Mesendoderm (in vitro differentiated cells): ENCODE data around the gene HDAC4.

Experiments
- DNase-seq: peaks from one replicate; pipeline ENCODE4 v3.0.0; 2013
- H2AK5ac ChIP-seq: 2 replicates; pipeline ENCODE4 v1.6.1; 2013; ENCODE audit warnings: low read length, inconsistent platforms
- H2BK120ac ChIP-seq: 2 replicates; pipeline ENCODE4 v1.6.1; 2013; ENCODE audit warnings: low read depth, mild to moderate bottlenecking, low read length, moderate library complexity, mixed read lengths
- H2BK15ac ChIP-seq: replicated peaks from 2 replicates; pipeline ENCODE4 v1.6.1; 2013; ENCODE audit warnings: low read depth, mild to moderate bottlenecking, moderate library complexity
- H2BK5ac ChIP-seq: 2 replicates; pipeline ENCODE4 v1.6.1; 2013; ENCODE audit warnings: low read length, inconsistent platforms
- H3K18ac ChIP-seq: 2 replicates; pipeline ENCODE4 v1.6.1; 2013; ENCODE audit warnings: mild to moderate bottlenecking, low read length, mixed read lengths
- H3K23ac ChIP-seq: one replicate; pipeline ENCODE4 v1.6.1; 2013; ENCODE audit warnings: low read length
- H3K27ac ChIP-seq: 2 replicates; pipeline ENCODE4 v1.5.1; 2013; ENCODE audit warnings: low read depth, mild to moderate bottlenecking, inconsistent platforms, low read length, moderate library complexity
- H3K27me3 ChIP-seq: 2 replicates; pipeline ENCODE4 v1.6.1; 2013; ENCODE audit warnings: low read length, control low read depth, mild to moderate bottlenecking, inconsistent platforms; ENCODE audit not compliant: insufficient read depth, poor library complexity
- H3K36me3 ChIP-seq: 2 replicates; pipeline ENCODE4 v1.6.1; 2013; ENCODE audit warnings: low read length, inconsistent platforms; ENCODE audit not compliant: control insufficient read depth, insufficient read depth
- H3K4ac ChIP-seq: one replicate; pipeline ENCODE4 v1.6.1; 2013; ENCODE audit warnings: low read depth, mild to moderate bottlenecking, low read length, moderate library complexity
- H3K4me1 ChIP-seq: 2 replicates; pipeline ENCODE4 v1.6.1; 2013; ENCODE audit warnings: low read depth, low read length, inconsistent platforms; ENCODE audit not compliant: control insufficient read depth
- H3K4me2 ChIP-seq: 2 replicates; pipeline ENCODE4 v1.6.1; 2013; ENCODE audit warnings: low read length
- H3K4me3 ChIP-seq: 2 replicates; pipeline ENCODE4 v1.5.1; 2013; ENCODE audit warnings: mild to moderate bottlenecking, low read length
- H3K56ac ChIP-seq: one replicate; pipeline ENCODE4 v1.6.1; 2013; ENCODE audit warnings: low read length
- H3K79me1 ChIP-seq: 2 replicates; pipeline ENCODE4 v1.6.1; 2013; ENCODE audit warnings: low read length, inconsistent platforms
- H3K79me2 ChIP-seq: 2 replicates; pipeline ENCODE4 v1.6.1; 2013; ENCODE audit warnings: mild to moderate bottlenecking, low read length; ENCODE audit not compliant: control insufficient read depth, insufficient read depth
- H3K9ac ChIP-seq: 2 replicates; pipeline ENCODE4 v1.6.1; 2013; ENCODE audit warnings: low read length, inconsistent platforms
- H4K5ac ChIP-seq: one replicate; pipeline ENCODE4 v1.6.1; 2013; ENCODE audit warnings: low read length
- H4K8ac ChIP-seq: one replicate; pipeline ENCODE4 v1.6.1; 2013; ENCODE audit warnings: low read depth, mild to moderate bottlenecking, control low read depth, low read length, moderate library complexity
- WGBS: extraction: QIAGEN DNeasy Blood & Tissue Kit; methylation state at CpG from one replicate; pipeline ENCODE4 v1.1.7; 2013; ENCODE audit warnings: low lambda C conversion rate, missing lambda C conversion rate; ENCODE audit not compliant: insufficient coverage; ENCODE audit errors: extremely low coverage; 5-methylcytosine and 5-hydroxymethylcytosine counted together

The HDAC4 gene

GRCh38 chr2:239394978-239395377 is 5.8 kb downstream of the HDAC4 start:
- Histone ChIP-seq H3K79me2 (peaks cover 74% of the 10 kb centered on the region), H3K79me1 (peaks cover 32% of the 10 kb centered on the region), H4K8ac (no peak overlapping the region), H3K4me2 (no peak overlapping the region), H3K4me3 (no peak overlapping the region), H3K23ac (no peak overlapping the region), H3K18ac (no peak overlapping the region), H2BK15ac (no peak overlapping the region), H2AK5ac (no peak overlapping the region), H3K36me3 (no peaks in the 10 kb centered on the region), H3K27ac (no peak overlapping the region), H3K9ac (no peak overlapping the region), H2BK5ac (no peak overlapping the region), H3K56ac (no peak overlapping the region), H3K27me3 (no peaks in the 10 kb centered on the region), H4K5ac (no peak overlapping the region), H2BK120ac (no peak overlapping the region), H3K4me1 (no peaks in the 10 kb centered on the region), H3K4ac (no peak overlapping the region)
- no CpG with 5 or more reads among the region's 1 CpG for WGBS
- DNase-seq: no peak

- no peak overlapping the region for H4K5ac ChIP-seq
- H3K4me3 ChIP-seq: no peak overlapping the region
- H2BK120ac ChIP-seq: no peak overlapping the region
- no peaks in the 10 kb centered on the region for H3K4me1 ChIP-seq
- DNase-seq: no peak
- no peak overlapping the region for H3K4ac ChIP-seq
- H3K79me2 ChIP-seq: peaks cover 72% of the 10 kb centered on the region
- no peak overlapping the region for H3K27ac ChIP-seq
- H4K8ac ChIP-seq: no peak overlapping the region
- no peak overlapping the region for H2AK5ac ChIP-seq
- WGBS: no CpG with 5 or more reads among the region's 11 CpGs
- no peaks in the 10 kb centered on the region for H3K27me3 ChIP-seq
- no peak overlapping the region for H2BK15ac ChIP-seq
- H3K79me1 ChIP-seq: peaks cover 35% of the 10 kb centered on the region
- H2BK5ac ChIP-seq: no peak overlapping the region
- no peak overlapping the region for H3K9ac ChIP-seq
- no peak overlapping the region for H3K56ac ChIP-seq
- H3K23ac ChIP-seq: no peak overlapping the region
- no peak overlapping the region for H3K18ac ChIP-seq
- no peak overlapping the region for H3K4me2 ChIP-seq
- no peaks in the 10 kb centered on the region for H3K36me3 ChIP-seq
Observed at GRCh38 chr2:239394346-239394945, 6.4 kb downstream of the HDAC4 start.

GRCh38 chr2:239393941-239394340 is 6.9 kb downstream of the HDAC4 start:
- Histone ChIP-seq H3K9ac (no peak overlapping the region), H3K4ac (no peak overlapping the region), H3K79me2 (peaks cover 69% of the 10 kb centered on the region), H3K18ac (no peak overlapping the region), H3K27ac (no peak overlapping the region), H3K4me3 (no peak overlapping the region), H4K8ac (no peak overlapping the region), H2AK5ac (no peak overlapping the region), H2BK120ac (no peak overlapping the region), H2BK5ac (no peak overlapping the region), H2BK15ac (no peak overlapping the region), H3K56ac (no peak overlapping the region), H3K4me1 (no peaks in the 10 kb centered on the region), H3K23ac (no peak overlapping the region), H3K36me3 (no peaks in the 10 kb centered on the region), H3K79me1 (peaks cover 35% of the 10 kb centered on the region), H4K5ac (no peak overlapping the region), H3K4me2 (no peak overlapping the region), H3K27me3 (no peaks in the 10 kb centered on the region)
- DNase-seq: no peak
- WGBS: no CpG with 5 or more reads among the region's 3 CpGs

DNA sequence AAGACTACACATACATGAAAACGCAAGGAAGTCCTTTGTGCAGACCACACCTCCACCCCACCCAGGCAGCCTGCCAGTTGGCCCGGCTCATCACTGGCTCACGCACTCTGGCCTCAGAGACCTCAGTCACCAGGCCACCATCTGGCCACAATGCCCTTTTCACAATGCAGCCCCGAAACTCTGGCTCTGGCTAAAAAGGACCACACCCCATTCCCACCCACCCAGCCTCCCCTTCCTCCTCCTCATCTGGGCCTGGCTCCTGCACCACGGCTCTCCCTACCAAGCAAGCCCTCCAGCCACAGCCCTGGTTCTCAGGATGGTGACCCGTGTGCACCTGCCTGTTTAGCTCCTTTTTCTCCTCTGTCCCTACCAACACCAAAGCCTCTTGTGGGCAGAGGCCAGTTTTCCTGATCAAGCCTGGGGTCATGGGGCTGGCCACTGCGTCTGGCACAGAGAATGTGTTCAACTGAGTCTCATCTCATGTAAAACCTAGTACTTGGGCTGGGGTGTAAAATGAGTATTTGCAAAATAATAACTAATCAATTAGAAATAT is 7.4 kb downstream of the HDAC4 start:
- Histone ChIP-seq H3K4me1 (no peaks in the 10 kb centered on the region), H3K18ac (no peak overlapping the region), H3K79me2 (peaks cover 64% of the 10 kb centered on the region), H3K27ac (no peak overlapping the region), H3K79me1 (peaks cover 35% of the 10 kb centered on the region), H2BK5ac (no peak overlapping the region), H3K4me3 (no peak overlapping the region), H2BK15ac (no peak overlapping the region), H3K9ac (no peak overlapping the region), H3K4ac (no peak overlapping the region), H3K27me3 (no peaks in the 10 kb centered on the region), H3K23ac (no peak overlapping the region), H2AK5ac (no peak overlapping the region), H4K8ac (no peak overlapping the region), H3K36me3 (no peaks in the 10 kb centered on the region), H4K5ac (no peak overlapping the region), H3K4me2 (no peak overlapping the region), H2BK120ac (no peak overlapping the region), H3K56ac (no peak overlapping the region)
- no peak for DNase-seq
- WGBS: no CpG with 5 or more reads among the region's 7 CpGs

DNA sequence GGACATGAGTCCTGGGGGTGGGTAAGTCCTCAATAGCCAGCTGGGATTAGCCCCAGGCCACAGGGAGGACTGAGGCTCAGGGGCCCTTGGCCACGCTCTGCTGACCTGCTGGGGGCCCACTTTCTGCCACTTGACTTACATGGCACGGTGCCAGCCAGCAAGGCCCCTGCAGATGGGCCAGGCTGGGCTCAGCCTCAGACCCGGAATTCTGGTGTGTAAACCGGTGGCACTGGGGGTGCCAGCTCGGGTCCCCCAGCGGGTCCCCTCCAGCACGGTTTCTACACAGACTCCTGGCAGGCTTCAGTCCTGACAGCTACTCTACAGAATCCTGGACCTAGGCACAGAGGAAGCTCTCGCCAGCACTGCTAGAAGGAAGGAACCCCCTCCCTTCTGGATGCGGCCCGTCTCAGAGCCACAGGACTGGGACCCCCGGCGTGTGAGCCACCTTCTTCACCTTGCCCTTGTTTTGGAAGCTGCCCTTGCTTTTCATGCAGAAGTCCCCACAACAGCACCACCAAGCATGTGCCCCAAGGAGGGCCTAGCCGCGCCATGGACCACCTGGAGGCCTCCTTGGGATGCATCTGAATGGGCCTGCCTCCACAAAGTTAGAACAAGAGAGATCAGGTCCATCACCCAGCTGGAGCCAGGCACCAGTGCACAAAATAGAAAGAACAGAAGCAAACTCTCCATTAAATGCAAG is 8.0 kb downstream of the HDAC4 start:
- H3K9ac ChIP-seq: no peak overlapping the region
- peaks cover 59% of the 10 kb centered on the region for H3K79me2 ChIP-seq
- WGBS: no CpG with 5 or more reads among the region's 14 CpGs
- H4K8ac ChIP-seq: no peak overlapping the region
- no peak overlapping the region for H2BK15ac ChIP-seq
- no peak overlapping the region for H3K18ac ChIP-seq
- DNase-seq: no peak
- no peaks in the 10 kb centered on the region for H3K36me3 ChIP-seq
- H3K4me2 ChIP-seq: no peak overlapping the region
- H3K56ac ChIP-seq: no peak overlapping the region
- H3K27ac ChIP-seq: no peak overlapping the region
- H2BK5ac ChIP-seq: no peak overlapping the region
- H2BK120ac ChIP-seq: no peak overlapping the region
- no peaks in the 10 kb centered on the region for H3K4me1 ChIP-seq
- H3K23ac ChIP-seq: no peak overlapping the region
- H3K27me3 ChIP-seq: no peaks in the 10 kb centered on the region
- no peak overlapping the region for H2AK5ac ChIP-seq
- no peak overlapping the region for H3K4me3 ChIP-seq
- no peak overlapping the region for H3K4ac ChIP-seq
- peaks cover 35% of the 10 kb centered on the region for H3K79me1 ChIP-seq
- H4K5ac ChIP-seq: no peak overlapping the region
